HepG2 (cell line): ENCODE results near the gene ZBTB9. TPM values are rescaled to one million over a fixed set of nuclear protein-coding genes. Genes with fewer than 3 reads are reported as not detected.

ENCODE experiments used
- ARNT2 ChIP-seq: sonication (generic); formaldehyde crosslinking; IDR thresholded peaks from 2 replicates; pipeline ENCODE4 v1.8.0; 2022; ENCODE audit warnings: mild to moderate bottlenecking, low read depth, missing genetic modification reagents, moderate library complexity
- ATF2 ChIP-seq: sonication (generic); formaldehyde crosslinking; IDR thresholded peaks from 2 replicates; pipeline ENCODE4 v1.4.0; 2020; ENCODE audit warnings: missing genetic modification reagents
- BRF2 ChIP-seq: sonication (generic); formaldehyde crosslinking; IDR thresholded peaks from 2 replicates; pipeline ENCODE4 v1.8.1; 2022; ENCODE audit warnings: mild to moderate bottlenecking, missing genetic modification reagents
- DBP ChIP-seq: sonication (generic); formaldehyde crosslinking; IDR thresholded peaks from 2 replicates; pipeline ENCODE4 v1.4.0; 2020; ENCODE audit warnings: missing genetic modification reagents; ENCODE audit errors: not compliant biosample characterization
- FOXC1 ChIP-seq: sonication (generic); formaldehyde crosslinking; IDR thresholded peaks from 2 replicates; pipeline ENCODE4 v1.8.0; 2022; ENCODE audit warnings: mild to moderate bottlenecking, missing genetic modification reagents, borderline replicate concordance
- FOXO4 ChIP-seq: sonication (generic); formaldehyde crosslinking; conservative IDR thresholded peaks from 2 replicates; pipeline ENCODE4 v1.8.1; 2023; ENCODE audit warnings: missing genetic modification reagents
- HCFC1 ChIP-seq: fragments of 150-350 bp; IDR thresholded peaks from 2 replicates; pipeline ENCODE4 v1.6.1; 2014; ENCODE audit warnings: low read depth, low read length
- HDAC1 ChIP-seq: sonication (generic); formaldehyde crosslinking; IDR thresholded peaks from 2 replicates; pipeline ENCODE4 v1.5.1; 2020; ENCODE audit warnings: mild to moderate bottlenecking, missing genetic modification reagents
- HMG20A ChIP-seq: IDR thresholded peaks from 2 replicates; pipeline ENCODE4 v1.6.1; 2016; ENCODE audit warnings: borderline replicate concordance
- JUND ChIP-seq: sonication (generic); formaldehyde crosslinking; IDR thresholded peaks from 2 replicates; pipeline ENCODE4 v1.8.0; 2022; ENCODE audit warnings: mild to moderate bottlenecking, missing genetic modification reagents
- KDM5B ChIP-seq: sonication (generic); formaldehyde crosslinking; IDR thresholded peaks from 2 replicates; pipeline ENCODE4 v1.4.0; 2020; ENCODE audit warnings: missing genetic modification reagents, mild to moderate bottlenecking, borderline replicate concordance
- PRDM4 ChIP-seq: sonication (generic); formaldehyde crosslinking; IDR thresholded peaks from 2 replicates; pipeline ENCODE4 v1.9.0; 2021; ENCODE audit warnings: missing genetic modification reagents, borderline replicate concordance
- RAD51 ChIP-seq: fragments of 450-650 bp; IDR thresholded peaks from 2 replicates; pipeline ENCODE4 v1.6.1; 2016; ENCODE audit warnings: borderline replicate concordance
- RBM22 ChIP-seq: fragments of 200-400 bp; formaldehyde crosslinking; optimal IDR thresholded peaks from 2 replicates; pipeline ENCODE3; 2017; ENCODE audit warnings: mild to moderate bottlenecking, low read length, moderate library complexity
- SP5 ChIP-seq: IDR thresholded peaks from 2 replicates; pipeline ENCODE4 v1.6.1; 2016; ENCODE audit warnings: low read depth, borderline replicate concordance
- ZFP36 ChIP-seq: fragments of 150-350 bp; IDR thresholded peaks from 2 replicates; pipeline ENCODE4 v1.6.1; 2018; ENCODE audit warnings: borderline replicate concordance, low read length, low read depth; ENCODE audit not compliant: partially characterized antibody
- ZNF251 ChIP-seq: sonication (generic); formaldehyde crosslinking; IDR thresholded peaks from 2 replicates; pipeline ENCODE4 v1.9.0; 2021; ENCODE audit warnings: mild to moderate bottlenecking, missing genetic modification reagents
- ZNF660 ChIP-seq: sonication (generic); formaldehyde crosslinking; IDR thresholded peaks from 2 replicates; pipeline ENCODE4 v1.5.1; 2020; ENCODE audit warnings: mild to moderate bottlenecking, low read depth, missing genetic modification reagents, borderline replicate concordance
- ZNF672 ChIP-seq: sonication (generic); formaldehyde crosslinking; IDR thresholded peaks from 2 replicates; pipeline ENCODE4 v1.8.1; 2022; ENCODE audit warnings: missing genetic modification reagents
- ZNF704 ChIP-seq: sonication (generic); formaldehyde crosslinking; IDR thresholded peaks from 2 replicates; pipeline ENCODE4 v1.8.1; 2023; ENCODE audit warnings: mild to moderate bottlenecking, inconsistent platforms, moderate library complexity, missing genetic modification reagents, borderline replicate concordance
- ZNF790 ChIP-seq: sonication (generic); formaldehyde crosslinking; IDR thresholded peaks from 2 replicates; pipeline ENCODE4 v1.8.0; 2022; ENCODE audit warnings: missing genetic modification reagents, mild to moderate bottlenecking, borderline replicate concordance
- polyA plus RNA-seq, 8 experiments: library from polyadenylated mRNA; depleted of rRNA in 3 of 8; stranded (reverse) in 7 of 8; unstranded in 1 of 8; fragments of >200 nt; fragmentation: Illumina TruSeq in 4 of 8; extraction: Trizol in 4 of 8; gene quantifications; 2 replicates each; pipeline versions ENCODE4 v1.2.1 to v1.2.3, GENCODE V29; 2011 to 2016; ENCODE audit warnings: low read depth in 4 of 8, missing spikeins in 1 of 8, mixed read lengths in 1 of 8; ENCODE audit not compliant: insufficient read depth in 1 of 8
- total RNA-seq, 5 experiments: library from RNA; depleted of rRNA; stranded (reverse); fragments of >200 nt; fragmentation: Illumina TruSeq; extraction: Trizol; gene quantifications; 2 replicates each; pipeline ENCODE4 v1.2.3, GENCODE V29; 2016; ENCODE audit warnings: low read depth in 1 of 5

ZBTB9 gene
- total and polyA plus RNA-seq, 2 of the 13 experiments (the other 11 are each of a cell fraction or from before 2014, with no cell fraction given): 5.3 to 9.2 TPM

- peak; percentile 93; the same call in 1 of the 2 replicates for TF ChIP-seq KDM5B
- TF ChIP-seq JUND: peak; percentile 70; the same call in 1 of the 2 replicates
- peak; percentile 97 for TF ChIP-seq ATF2 (CRISPR knock-in tag)
- TF ChIP-seq BRF2 (CRISPR knock-in tag): peak; percentile 94; the same call in 1 of the 2 replicates
- peak; percentile 100 for TF ChIP-seq ARNT2
- TF ChIP-seq ZNF790 (CRISPR knock-in tag): peak; percentile 83; the same call in 1 of the 2 replicates
- TF ChIP-seq FOXO4 (CRISPR knock-in tag): no peak
- TF ChIP-seq HDAC1 (CRISPR knock-in tag): peak; percentile 94
- TF ChIP-seq ZFP36: no peak
- TF ChIP-seq DBP: peak; percentile 72
- peak; percentile 62; the same call in 1 of the 2 replicates for TF ChIP-seq SP5 (CRISPR knock-in tag)
- no peak for TF ChIP-seq HMG20A (CRISPR knock-in tag)
- peak; percentile 96 for TF ChIP-seq RBM22
- TF ChIP-seq FOXC1 (CRISPR knock-in tag): peak; percentile 98
- peak; percentile 94; the same call in 1 of the 2 replicates for TF ChIP-seq ZNF672 (CRISPR knock-in tag)
- no peak for TF ChIP-seq RAD51
- TF ChIP-seq HCFC1: no peak; the same call in 1 of the 2 replicates
- TF ChIP-seq ZNF660 (CRISPR knock-in tag): no peak
- TF ChIP-seq PRDM4 (CRISPR knock-in tag): no peak
- TF ChIP-seq ZNF704 (CRISPR knock-in tag): peak; percentile 86
- TF ChIP-seq ZNF251 (CRISPR knock-in tag): no peak
Measured at GRCh38 chr6:33410050-33410710, 44.2 kb upstream of the ZBTB9 start (continued).
